Psoas muscle (tissue), 8 donors: ENCODE results near the gene HOMER3. TPM values are rescaled to one million over a fixed set of nuclear protein-coding genes. Genes with fewer than 3 reads are reported as not detected.

Source experiments
- ATAC-seq, 4 donors: fragments of 200-7000 bp; cut with Tn5 transposase; one replicate each; pipeline ENCODE4 v1.9.1; 2020; ENCODE audit warnings: moderate library complexity in 3 of 4, mild to moderate bottlenecking in 2 of 4
- DNase-seq, 2 donors: peaks; one replicate each; pipeline ENCODE4 v3.0.0-alpha.2; 2020
- H3K27ac ChIP-seq: fragments of 200-600 bp; one replicate; pipeline ENCODE4 v1.8.0; 2022
- H3K27me3 ChIP-seq, 3 donors: fragments of 200-600 bp in 1 of 3; one replicate each; pipeline versions ENCODE4 v1.6.1 to v1.8.0; 2013 to 2022; ENCODE audit warnings: low read length in 2 of 3, mild to moderate bottlenecking in 2 of 3, moderate library complexity in 1 of 3; ENCODE audit not compliant: insufficient read depth in 3 of 3
- H3K36me3 ChIP-seq, 2 donors: fragments of 200-600 bp in 1 of 2; one replicate each; pipeline versions ENCODE4 v1.6.1 to v1.8.0; 2013 to 2022; ENCODE audit warnings: low read depth in 1 of 2, mild to moderate bottlenecking in 1 of 2, moderate library complexity in 1 of 2; ENCODE audit not compliant: insufficient read depth in 1 of 2
- H3K4me1 ChIP-seq: fragments of 200-600 bp; one replicate; pipeline ENCODE4 v1.8.0; 2022
- H3K4me3 ChIP-seq: fragments of 200-600 bp; one replicate; pipeline ENCODE4 v1.8.0; 2022; ENCODE audit warnings: mild to moderate bottlenecking
- H3K9me3 ChIP-seq: fragments of 200-600 bp; one replicate; pipeline ENCODE4 v1.8.0; 2022
- CTCF ChIP-seq: fragments of 200-600 bp; IDR thresholded peaks from one replicate; pipeline ENCODE4 v1.8.0; 2022; ENCODE audit warnings: antibody characterized with exemption
- WGBS, 3 donors: extraction: QIAGEN DNeasy Blood & Tissue Kit; methylation state at CpG; one replicate each; pipeline versions ENCODE4 v1.1.6 to v1.1.7; 2013; 5-methylcytosine and 5-hydroxymethylcytosine counted together
- intact Hi-C, 2 donors: fragments of 100-400 bp; cut with DNase I; formaldehyde crosslinking; loops; one replicate each; pipeline versions ENCODE4 v1.11.0 to v1.14.2; 2022
- polyA plus RNA-seq, 3 donors: library from polyadenylated mRNA; stranded (reverse); fragments of 200-250 nt; gene quantifications; one replicate each; pipeline ENCODE4 v1.2.3, GENCODE V29; 2013
- total RNA-seq, 4 donors: library from RNA; stranded (reverse); fragmentation: NEBNext Ultra II Directional in 2 of 4; extraction: Animal tissue kit (Norgen Biotek cat#: 25700) in 2 of 4; gene quantifications; one replicate each; pipeline versions ENCODE4 v1.2.1 to v1.2.4, GENCODE V29; 2021 to 2023
- donor health status: healthy with polysubstance abuse.
- donor health status: DM: no; HTN: no; CAD: no; lungs with moderate emphysema.
- donor health status: Bipolar disorder and iron deficiency.
- donor health status: healthy.
- donor health status: DM: yes; HTN: yes; CAD: no.
- donor health status: DM: no; HTN: no; CAD: no.
- donor health status: DM: no; HTN: no; CAD: no.
- donor health status: DM: yes; HTN: yes; CAD: no.

Gene HOMER3
- total and polyA plus RNA-seq, 7 donors = 61.4 to 86.2 (median 72.9) TPM

- intact Hi-C loops = no loop called here
- DNase-seq = no peak
- Histone ChIP-seq H3K4me3 (no peak overlapping the region), H3K9me3 (no peaks in the 10 kb centered on the region), H3K36me3 (peaks cover 0 to 51% of the 10 kb centered on the region in 2 donors), H3K27ac (no peak overlapping the region), H3K4me1 (no peaks in the 10 kb centered on the region), H3K27me3 (no peaks in the 10 kb centered on the region)
- 79 to 91% (median 81%) methylated on average over 16 to 17 of the region's 17 CpGs for WGBS, 3 donors
- no peak for TF ChIP-seq CTCF
- no peak for ATAC-seq
Observed at GRCh38 chr19:18900700-18901481, 40.1 kb downstream of the HOMER3 start.

- H3K4me1 ChIP-seq = peaks cover 2% of the 10 kb centered on the region
- WGBS, 3 donors = 86 to 88% (median 87%) methylated on average over 20 of the region's 20 CpGs
- H3K4me3 ChIP-seq = no peak overlapping the region
- H3K9me3 ChIP-seq = no peaks in the 10 kb centered on the region
- ATAC-seq (no peak), DNase-seq (no peak)
- no peak overlapping the region for H3K27ac ChIP-seq
- H3K36me3 ChIP-seq = peaks cover 0 to 41% of the 10 kb centered on the region in 2 donors
- intact Hi-C loops = no loop called here
- no peak for TF ChIP-seq CTCF
- no peaks in the 10 kb centered on the region for H3K27me3 ChIP-seq
Observed at GRCh38 chr19:18899624-18900560, 41.1 kb downstream of the HOMER3 start.

DNA sequence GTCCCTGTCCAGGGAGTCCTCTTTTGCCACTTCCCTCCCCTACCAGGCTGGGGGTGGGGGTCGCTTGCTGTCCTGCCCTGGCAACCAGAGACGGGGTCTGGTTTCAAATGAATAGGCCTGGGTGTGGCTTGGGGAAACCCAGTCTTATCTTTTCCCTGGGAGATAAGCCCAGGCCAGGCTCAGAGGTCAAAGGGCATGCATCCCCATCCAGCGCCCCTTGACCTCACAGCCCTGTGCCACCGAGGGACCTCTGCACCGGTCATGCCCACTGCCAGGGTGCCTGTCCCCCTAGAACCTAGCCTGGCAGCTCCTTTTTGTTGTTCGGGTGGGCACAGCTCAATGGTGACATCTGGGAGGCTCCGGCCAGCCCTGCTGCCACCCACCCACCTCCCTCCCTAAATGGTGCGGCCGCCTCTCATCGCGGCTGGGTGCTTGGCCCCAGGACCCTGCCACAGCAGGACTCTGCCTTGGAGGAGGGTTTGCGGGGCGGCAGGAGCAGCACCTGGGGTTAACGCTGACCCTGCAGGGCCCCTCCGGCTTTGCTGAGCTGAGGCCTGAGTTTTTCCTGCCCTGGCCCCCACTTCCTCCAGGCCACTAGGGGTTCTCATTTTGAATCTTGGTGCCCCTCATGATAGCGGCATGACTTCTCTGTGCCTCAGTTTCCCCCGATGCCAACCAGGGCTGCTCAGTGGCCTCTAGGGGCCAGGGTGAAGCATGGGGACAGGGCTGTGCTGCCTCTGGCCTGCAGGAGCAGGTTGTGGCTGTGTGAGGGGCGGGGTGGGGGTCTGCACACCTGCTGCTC lies 42.2 kb downstream of the HOMER3 start:
- ATAC-seq (no peak), DNase-seq (no peak)
- Histone ChIP-seq H3K9me3 (no peaks in the 10 kb centered on the region), H3K4me1 (peaks cover 13% of the 10 kb centered on the region), H3K27ac (no peak overlapping the region), H3K27me3 (no peaks in the 10 kb centered on the region), H3K4me3 (no peak overlapping the region), H3K36me3 (peaks cover 0 to 32% of the 10 kb centered on the region in 2 donors)
- TF ChIP-seq CTCF = no peak
- 69 to 75% (median 70%) methylated on average over 18 of the region's 18 CpGs for WGBS, 3 donors
- intact Hi-C loops = no loop called here

DNA sequence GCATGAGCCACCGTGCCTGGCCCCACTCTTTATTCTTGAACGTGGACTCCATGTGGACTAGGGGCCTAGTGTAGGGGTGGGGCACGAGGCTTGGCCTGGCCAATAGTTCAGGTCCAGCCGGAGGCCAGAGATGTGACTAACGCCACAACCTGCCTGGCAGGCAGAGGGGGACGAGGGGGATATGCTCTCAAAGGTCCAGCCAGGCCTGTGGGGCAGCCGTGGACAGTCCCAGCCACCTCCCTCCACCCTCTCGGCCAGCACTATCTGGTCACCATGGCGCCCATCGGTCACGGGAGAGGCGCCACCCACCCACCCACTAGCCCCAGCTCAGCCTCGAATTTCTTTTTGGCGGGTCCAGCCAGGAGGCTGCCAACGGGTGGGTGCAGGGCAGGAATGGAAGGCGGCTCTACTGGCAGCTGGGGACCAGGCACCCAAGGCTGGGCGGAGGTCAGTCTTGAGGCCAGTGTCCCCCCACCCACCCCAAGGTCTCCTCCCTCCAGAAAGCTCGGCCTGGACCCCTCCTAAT lies 42.9 kb downstream of the HOMER3 start:
- WGBS, 3 donors = 35 to 49% (median 37%) methylated on average over 15 to 18 of the region's 18 CpGs
- Histone ChIP-seq H3K4me1 (peaks cover 14% of the 10 kb centered on the region), H3K36me3 (peaks cover 0 to 30% of the 10 kb centered on the region in 2 donors), H3K9me3 (no peaks in the 10 kb centered on the region), H3K4me3 (no peak overlapping the region), H3K27ac (peak overlapping the region; percentile 16), H3K27me3 (no peaks in the 10 kb centered on the region)
- DNase-seq (no peak), ATAC-seq (peak in 1 of 4 donors; percentile 5)
- intact Hi-C loops = no loop called here
- TF ChIP-seq CTCF = no peak
